Lower leg skin (tissue), 4 donors: ENCODE measurements around the gene MRPS17. TPM values are rescaled to one million over a fixed set of nuclear protein-coding genes. Genes with fewer than 3 reads are reported as not detected.

Source experiments
- DNase-seq, 2 donors: peaks; one replicate each; pipeline ENCODE4 v3.0.0-alpha.2; 2019; ENCODE audit warnings: low spot score in 2 of 2
- H3K4me3 ChIP-seq: fragments of 200-600 bp; sonication (generic); 2 replicates; pipeline ENCODE4 v1.5.1; 2017; ENCODE audit warnings: mild to moderate bottlenecking, low read depth; ENCODE audit not compliant: poor library complexity, severe bottlenecking
- CTCF ChIP-seq, 3 donors: fragments of 450-650 bp; IDR thresholded peaks; one replicate each; pipeline ENCODE4 v1.5.1; 2016; ENCODE audit warnings: antibody characterized with exemption in 3 of 3, mild to moderate bottlenecking in 3 of 3, moderate library complexity in 2 of 3
- POLR2A ChIP-seq, 2 donors: fragments of 450-650 bp; IDR thresholded peaks; one replicate each; pipeline ENCODE4 v1.6.1; 2016 to 2017; ENCODE audit warnings: antibody characterized with exemption in 2 of 2, mild to moderate bottlenecking in 1 of 2, moderate library complexity in 1 of 2
- WGBS, 2 donors: methylation state at CpG; one replicate each; pipeline ENCODE4 v1.1.5; 2018; 5-methylcytosine and 5-hydroxymethylcytosine counted together
- intact Hi-C: fragments of 100-400 bp; cut with DNase I; formaldehyde crosslinking; loops from one replicate; pipeline ENCODE4 v1.15.0; 2023; ENCODE audit warnings: low total_unique reads
- total RNA-seq, 4 donors: library from RNA; depleted of rRNA; stranded (reverse); fragments of >200 nt; gene quantifications; one replicate each; pipeline ENCODE4 v1.1.0, GENCODE V29; 2016

The MRPS17 gene
- total RNA-seq, 4 donors from 2014 or later = 5.3 to 8.3 (median 6.9) TPM

GRCh38 chr7:55962014-55962413 is 10.3 kb downstream of the MRPS17 start:
- intact Hi-C loops = no loop called here
- WGBS, 2 donors = 58 to 66% methylated on average over 3 of the region's 3 CpGs
- no peak for DNase-seq
- H3K4me3 ChIP-seq = no peak overlapping the region
- TF ChIP-seq CTCF (IDR thresholded peaks at IDR 0.05) (no peak), POLR2A (IDR thresholded peaks at IDR 0.05) (no peak)

- TF ChIP-seq POLR2A (IDR thresholded peaks at IDR 0.05) (no peak), CTCF (IDR thresholded peaks at IDR 0.05) (no peak)
- no peak for DNase-seq
- intact Hi-C loops = no loop called here
- WGBS, 2 donors = 63 to 68% methylated on average over 15 of the region's 15 CpGs
- no peak overlapping the region for H3K4me3 ChIP-seq
Measured at GRCh38 chr7:55963584-55964168, 12.0 kb downstream of the MRPS17 start.

- H3K4me3 ChIP-seq = peak within 1 kb of the TSS; percentile 44
- intact Hi-C loops = no loop called here
- 0% methylated on average over 16 to 30 of the region's 105 CpGs for WGBS, 2 donors
- TF ChIP-seq CTCF (IDR thresholded peaks at IDR 0.05) = no peak
- TF ChIP-seq POLR2A (IDR thresholded peaks at IDR 0.05) = no peak
- DNase-seq = peak; percentile 48 to 94
Measured at GRCh38 chr7:55964261-55965099, 12.8 kb downstream of the MRPS17 start, which contains the start of gene NIPSNAP2. Gene NIPSNAP2, plus strand, starts transcription at chr7:55964585. Its CDS starts 25 bp downstream, at chr7:55964610.

GRCh38 chr7:55965100-55965470 is 13.4 kb downstream of the MRPS17 start:
- DNase-seq = no peak
- 3% methylated on average over 14 of the region's 14 CpGs for WGBS, 2 donors
- intact Hi-C loops = no loop called here
- TF ChIP-seq POLR2A (IDR thresholded peaks at IDR 0.05) (no peak), CTCF (IDR thresholded peaks at IDR 0.05) (no peak)
- peak overlapping the region; percentile 44 for H3K4me3 ChIP-seq

GRCh38 chr7:55965805-55966421 is 14.2 kb downstream of the MRPS17 start:
- intact Hi-C loops = no loop called here
- H3K4me3 ChIP-seq = no peak overlapping the region
- no peak for TF ChIP-seq POLR2A (IDR thresholded peaks at IDR 0.05)
- no peak for TF ChIP-seq CTCF (IDR thresholded peaks at IDR 0.05)
- WGBS, 2 donors = 48 to 58% methylated on average over 13 of the region's 13 CpGs
- no peak for DNase-seq
